GM18508 (cell line): ENCODE results near the gene GNAZ.

Experiments
- ATAC-seq: cut with Tn5 transposase; IDR thresholded peaks from one replicate; pipeline ENCODE4 v1.9.1; 2021; ENCODE audit warnings: moderate number of reproducible peaks; ENCODE audit not compliant: insufficient read depth, unreplicated experiment

GNAZ gene

DNA sequence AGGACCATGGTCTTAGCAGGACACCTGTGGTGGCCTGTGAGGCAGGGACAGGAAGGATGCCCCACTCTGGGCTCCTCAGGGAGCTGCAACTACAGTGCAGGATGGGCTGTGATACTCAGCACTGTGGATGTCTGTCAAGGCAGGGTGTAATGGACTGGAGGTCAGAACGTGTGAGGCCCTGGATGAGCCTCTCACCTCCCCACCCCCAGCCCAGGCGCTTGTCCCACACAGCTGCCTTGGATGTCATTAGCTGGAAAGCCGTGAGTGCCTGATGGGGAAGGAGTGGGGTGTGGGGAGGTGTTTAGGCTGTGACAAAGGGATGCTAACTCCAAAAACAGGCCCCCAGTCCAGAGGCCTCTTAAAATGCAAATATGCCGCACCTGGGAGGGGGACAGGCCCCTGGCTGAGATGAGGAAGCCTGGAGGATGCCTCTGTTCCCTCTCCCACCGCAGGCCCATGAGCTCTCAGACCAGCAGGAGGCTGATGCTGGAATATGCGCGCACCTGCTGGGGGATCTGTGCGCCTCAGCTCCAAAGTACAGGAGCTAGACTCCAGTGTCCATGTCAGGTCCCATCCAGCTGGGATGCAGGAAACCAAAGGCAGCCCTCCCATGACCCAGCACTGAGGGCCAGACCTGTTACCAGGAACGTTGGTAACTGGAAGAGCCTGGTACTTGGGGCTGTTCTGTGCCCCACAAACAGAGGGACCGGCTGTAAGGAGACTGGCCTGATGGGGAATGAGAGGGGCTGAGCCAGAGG is 46.4 kb downstream of the GNAZ start:
- ATAC-seq, result no peak

DNA sequence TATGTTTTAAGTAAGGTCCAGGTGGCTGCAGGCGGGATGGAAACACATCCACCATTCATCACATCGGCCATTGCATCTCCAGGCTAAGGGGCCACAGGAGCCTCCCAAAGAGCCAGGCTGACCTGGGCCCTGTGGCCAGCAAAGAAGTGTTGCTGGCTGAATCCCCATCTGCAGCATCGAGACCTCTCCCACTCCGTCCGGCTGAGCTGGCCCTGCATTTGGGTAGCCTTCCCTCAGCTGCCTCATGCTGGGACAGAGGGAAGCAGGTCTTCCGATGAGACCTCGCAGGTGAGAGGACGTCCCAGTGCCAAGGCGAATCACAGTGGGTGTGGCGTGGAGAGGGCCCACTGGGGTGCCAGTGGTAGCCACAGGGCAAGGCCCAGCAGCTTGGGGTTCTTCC is 47.0 kb downstream of the GNAZ start:
- ATAC-seq, result no peak

DNA sequence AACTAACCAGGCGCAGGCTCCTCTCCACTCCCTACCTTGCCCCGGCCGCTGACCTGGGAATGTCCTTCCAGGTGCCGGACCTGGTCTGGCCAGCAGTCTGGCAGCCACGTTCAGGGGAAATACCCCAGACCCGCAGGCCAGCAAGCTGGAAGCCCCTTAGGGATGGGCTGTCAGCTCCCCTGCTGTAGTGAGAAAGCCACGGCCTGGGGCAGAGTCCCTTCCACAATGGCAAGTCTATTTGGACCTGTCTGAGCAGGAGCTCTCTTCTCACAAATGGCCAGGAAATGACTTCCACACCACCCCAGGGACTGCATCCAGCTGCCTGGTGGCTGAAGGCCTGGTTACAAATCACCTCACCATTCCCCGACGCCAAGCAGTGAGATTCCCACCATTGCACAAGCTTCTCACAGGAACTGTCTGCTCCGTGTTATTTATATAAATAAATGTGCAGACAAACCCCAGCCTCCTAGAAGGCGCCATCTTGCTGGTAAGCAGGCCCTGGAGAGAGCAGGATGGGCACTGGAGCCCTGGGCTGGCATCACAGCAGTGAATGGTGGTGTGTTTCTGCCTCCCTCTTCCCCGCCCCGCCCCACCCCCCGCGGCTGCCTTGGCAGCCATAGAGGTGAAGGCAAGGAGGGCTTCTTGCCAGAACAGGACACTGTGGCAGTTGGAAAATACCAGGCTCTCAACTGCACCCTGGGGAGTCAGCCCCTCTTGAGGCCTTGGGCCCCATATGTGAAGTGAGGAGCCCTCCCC is 47.8 kb downstream of the GNAZ start:
- no peak for ATAC-seq

DNA sequence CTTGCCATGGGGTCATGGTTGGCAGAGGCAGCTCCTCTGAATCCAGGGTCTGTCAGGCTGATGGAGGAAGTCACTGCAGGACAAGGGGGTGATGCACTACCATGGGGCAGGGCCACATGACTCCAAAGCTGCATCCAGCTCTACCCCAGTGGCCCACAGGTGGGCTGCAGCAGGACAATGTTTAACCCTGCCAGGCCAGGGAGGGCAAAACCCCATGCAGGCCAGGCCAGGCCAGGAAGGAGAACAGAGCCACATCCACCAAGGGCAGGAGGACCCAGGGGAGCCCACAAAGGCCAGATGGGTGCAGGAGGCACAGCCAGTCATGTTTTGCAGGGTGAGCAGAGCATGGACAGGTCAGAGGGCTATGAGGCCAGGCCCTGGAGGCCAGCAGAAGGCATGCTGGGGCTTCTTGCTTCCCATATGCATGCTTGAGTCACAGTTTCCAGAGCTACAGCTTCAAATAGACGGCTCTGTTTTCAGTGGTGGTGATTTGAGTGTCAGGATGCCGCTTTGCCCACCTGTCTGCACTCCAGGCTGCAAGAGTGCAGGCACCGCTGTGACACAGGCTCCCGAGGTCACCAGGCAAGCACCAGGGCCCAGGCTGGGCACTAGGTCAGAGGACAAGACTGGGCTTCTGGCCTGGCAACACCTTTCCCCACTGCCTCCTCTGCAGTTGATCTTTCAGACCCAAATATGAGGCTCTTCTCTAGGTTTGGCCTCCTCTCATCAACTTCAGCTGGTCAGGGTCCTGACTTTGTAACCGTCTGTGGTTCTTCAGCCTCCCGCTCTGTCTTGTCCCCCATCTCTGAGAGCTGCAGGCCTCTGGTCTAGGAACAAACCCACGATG is 48.6 kb downstream of the GNAZ start:
- ATAC-seq, result no peak

DNA sequence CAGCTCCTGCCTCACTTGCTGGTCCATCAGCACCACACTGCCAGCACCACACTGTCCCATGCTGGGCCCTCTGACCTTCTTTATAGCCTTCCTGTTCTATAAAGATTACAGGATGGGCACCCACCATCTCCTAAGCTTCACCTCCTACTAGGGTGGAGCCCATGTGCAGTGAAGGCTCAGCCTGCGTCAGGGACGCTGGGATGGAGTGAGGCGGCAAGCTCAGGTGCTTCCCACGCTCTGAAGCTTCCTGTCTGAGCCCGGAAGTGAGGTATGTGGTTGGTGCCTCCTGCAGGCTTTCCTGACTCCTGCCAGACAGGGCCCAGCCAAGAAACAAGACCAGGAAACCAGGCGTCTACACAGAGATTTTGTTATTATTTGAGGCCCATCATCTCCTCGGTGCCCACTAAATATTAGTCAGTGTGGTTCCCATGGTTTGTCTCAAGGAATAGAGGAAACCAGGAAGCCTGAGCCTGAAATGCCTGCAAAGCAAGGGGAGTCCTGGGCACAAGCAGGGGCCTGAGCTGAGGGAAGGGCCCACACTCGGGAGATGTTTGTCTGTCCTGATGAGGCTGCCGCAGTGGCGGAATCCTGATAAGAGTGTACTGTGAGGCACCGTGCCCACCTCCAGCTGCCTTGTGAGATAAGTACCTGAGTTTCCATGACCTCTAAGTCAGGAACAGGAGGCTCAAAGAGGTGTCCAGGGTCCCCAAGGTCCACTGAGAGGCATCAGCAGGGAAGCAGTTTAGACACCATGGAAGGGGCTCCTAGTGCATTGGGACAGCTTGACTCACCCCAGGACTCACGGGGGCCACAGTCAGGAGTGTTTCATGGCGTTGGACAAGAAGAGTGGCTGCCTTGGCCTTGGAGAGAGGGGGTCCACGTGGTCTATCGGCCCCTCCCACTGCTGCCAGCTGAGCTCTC is 49.4 kb downstream of the GNAZ start:
- ATAC-seq, result no peak

DNA sequence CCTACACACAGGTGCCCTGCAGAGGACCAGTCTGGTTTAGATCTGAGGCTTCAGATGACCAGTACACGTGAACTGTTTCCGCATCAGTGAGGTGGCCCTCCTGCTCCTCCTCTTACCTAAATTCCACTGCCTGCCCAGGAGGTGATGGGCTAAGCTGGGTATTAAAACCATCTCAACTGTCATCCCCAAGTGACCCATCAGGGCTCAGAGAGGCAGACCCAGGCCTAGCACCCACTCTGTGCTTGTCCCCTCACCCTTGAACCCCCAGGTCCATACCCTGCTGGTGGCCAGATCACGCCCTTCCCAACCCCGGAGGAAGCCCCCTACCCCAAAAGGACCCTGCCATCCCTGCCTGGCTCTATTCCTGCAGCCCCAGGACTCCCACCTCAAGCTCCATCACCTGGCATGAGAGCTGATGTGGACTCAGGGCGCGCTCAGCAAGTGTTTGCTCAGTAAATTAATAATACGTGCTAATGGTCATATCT is 50.1 kb downstream of the GNAZ start:
- ATAC-seq, result no peak

DNA sequence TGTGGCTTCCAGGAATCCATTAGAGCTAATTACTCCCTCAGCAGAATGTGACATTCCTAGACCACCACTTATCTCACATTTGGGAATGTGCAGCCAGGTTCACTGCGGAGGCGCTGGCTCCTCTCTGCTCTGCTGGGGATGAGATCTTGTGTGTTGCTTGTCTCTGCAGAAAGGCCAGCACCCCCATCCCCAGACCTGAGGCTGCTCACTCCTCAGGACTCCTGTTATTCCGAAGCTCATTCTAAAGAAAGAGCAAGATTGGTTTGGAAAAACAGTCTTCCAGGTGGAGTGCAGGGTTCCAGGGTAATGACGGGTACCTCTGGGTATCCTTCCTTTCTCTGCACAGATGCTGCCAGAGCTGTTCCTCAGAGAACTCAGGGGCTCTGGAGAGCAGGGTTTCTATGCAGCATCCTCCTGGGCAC is 50.7 kb downstream of the GNAZ start:
- ATAC-seq, result no peak

DNA sequence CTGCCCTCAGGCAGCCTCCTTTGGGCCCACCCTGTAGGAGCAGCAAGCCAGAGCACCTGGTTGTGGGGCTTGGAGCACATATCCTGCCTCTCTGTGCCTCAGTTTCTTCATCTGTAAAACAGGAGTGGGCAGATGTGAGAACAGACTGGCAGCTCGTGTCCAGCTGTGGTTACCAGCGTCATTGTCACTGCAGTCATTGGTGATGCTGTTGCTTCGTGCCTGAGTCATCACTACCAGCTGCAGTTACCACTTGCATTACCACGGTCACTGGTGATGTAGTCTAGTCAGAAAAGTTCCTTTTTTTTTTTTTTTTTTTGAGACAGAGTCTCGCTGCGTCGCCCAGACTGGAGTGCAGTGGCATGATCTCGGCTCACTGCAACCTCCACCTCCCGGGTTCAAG is 51.1 kb downstream of the GNAZ start:
- ATAC-seq, result no peak

DNA sequence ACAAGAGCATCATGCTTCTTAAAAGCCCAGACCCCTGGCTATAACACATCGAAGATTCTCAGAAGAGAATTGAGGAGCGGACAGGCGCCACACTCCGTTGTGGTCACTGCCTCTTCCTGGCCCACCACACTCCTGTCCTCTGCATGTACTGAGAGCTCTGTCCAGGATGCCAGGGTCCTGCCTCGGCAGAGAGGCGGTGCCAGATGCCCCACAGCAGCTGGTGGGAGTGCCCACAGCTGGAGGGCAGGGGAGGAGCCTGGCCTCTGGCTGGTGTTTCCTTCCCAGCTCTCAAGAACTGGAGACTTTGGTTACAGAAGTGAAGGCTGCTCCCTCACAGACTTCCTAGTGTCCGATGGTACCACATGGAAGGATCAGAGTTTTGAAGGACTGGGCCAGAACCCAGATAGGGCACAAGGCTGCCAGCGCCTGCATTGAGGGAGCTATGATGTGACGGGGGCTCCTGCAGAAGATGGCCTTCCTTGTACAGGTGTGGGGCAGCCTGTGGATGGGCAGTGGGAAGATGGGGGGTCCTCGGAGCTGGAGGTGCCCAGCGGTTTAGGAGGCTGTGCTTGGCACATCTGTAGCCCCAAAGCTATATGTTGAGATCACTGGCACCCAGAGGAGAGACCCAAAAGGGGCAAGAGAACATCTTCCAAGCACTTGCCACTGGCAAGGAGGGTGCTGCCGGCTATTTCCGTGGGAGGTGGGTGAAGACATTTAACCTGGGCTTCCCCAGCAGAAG is 52.1 kb downstream of the GNAZ start:
- ATAC-seq, result no peak

DNA sequence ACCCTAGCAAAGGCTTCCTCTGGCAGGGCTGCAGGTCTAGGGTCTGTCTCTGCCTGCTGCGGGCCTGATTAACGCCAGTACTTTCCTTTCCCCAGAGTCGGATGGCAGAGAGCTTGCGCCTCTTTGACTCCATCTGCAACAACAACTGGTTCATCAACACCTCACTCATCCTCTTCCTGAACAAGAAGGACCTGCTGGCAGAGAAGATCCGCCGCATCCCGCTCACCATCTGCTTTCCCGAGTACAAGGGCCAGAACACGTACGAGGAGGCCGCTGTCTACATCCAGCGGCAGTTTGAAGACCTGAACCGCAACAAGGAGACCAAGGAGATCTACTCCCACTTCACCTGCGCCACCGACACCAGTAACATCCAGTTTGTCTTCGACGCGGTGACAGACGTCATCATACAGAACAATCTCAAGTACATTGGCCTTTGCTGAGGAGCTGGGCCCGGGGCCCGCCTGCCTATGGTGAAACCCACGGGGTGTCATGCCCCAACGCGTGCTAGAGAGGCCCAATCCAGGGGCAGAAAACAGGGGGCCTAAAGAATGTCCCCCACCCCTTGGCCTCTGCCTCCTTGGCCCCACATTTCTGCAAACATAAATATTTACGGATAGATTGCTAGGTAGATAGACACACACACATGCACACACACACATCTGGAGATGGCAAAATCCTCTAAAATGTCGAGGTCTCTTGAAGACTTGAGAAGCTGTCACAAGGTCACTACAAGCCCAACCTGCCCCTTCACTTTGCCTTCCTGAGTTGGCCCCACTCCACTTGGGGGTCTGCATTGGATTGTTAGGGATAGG is 52.9 kb downstream of the GNAZ start:
- no peak for ATAC-seq

DNA sequence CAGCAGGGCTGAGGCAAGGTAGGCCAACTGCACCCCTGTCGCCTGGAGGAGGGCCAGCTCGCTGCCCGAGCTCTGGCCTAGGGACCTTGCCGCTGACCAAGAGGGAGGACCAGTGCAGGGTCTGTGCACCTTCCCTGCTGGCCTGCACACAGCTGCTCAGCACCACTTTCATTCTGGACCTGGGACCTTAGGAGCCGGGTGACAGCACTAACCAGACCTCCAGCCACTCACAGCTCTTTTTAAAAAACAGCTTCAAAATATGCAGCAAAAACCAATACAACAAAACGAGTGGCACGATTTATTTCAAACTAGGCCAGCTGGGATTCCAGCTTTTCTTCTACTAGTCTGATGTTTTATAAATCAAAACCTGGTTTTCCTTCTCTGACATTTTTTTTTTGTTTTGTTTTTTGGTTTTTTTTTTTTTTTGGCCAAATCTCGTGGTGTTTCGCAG is 53.5 kb downstream of the GNAZ start:
- ATAC-seq, result no peak

DNA sequence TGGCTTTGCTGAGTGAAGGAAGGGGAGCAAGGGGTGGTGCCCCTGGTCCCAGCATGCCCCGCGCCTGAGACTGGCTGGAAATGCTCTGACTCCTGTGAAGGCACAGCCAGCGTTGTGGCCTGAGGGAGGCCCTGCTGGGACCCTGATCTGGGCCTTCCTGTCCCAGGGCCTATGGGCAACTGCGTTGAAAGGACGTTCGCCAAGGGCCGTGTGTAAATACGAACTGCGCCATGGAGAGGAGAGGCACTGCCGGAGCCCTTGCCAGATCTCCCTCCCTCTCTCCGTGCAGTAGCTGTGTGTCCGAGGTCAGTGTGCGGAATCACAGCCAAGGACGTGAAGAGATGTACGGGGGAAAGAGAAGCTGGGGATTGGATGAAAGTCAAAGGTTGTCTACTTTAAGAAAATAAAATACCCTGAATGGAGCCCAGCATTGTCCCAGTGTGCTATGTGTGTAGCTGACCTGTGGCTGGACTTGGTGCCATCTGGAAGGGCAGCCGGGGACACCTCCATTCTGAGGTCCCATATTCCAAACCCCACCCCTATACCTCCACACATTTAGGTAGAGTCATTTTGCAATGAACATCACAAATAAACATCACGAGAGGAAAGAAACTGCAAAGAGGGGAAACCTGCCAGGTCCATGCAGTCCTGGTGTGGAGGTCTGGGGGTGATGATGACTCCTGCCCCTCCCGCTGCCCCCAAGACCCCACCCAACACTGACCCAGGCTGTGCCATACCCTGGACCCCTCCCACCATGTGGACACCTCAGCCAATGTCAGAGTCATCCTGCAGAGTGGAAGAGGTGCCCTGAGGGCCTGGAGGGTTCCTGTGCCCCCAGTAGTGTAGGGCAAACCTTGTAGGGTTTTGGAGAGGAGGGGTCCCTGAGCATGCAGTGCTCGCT is 54.5 kb downstream of the GNAZ start:
- no peak for ATAC-seq

DNA sequence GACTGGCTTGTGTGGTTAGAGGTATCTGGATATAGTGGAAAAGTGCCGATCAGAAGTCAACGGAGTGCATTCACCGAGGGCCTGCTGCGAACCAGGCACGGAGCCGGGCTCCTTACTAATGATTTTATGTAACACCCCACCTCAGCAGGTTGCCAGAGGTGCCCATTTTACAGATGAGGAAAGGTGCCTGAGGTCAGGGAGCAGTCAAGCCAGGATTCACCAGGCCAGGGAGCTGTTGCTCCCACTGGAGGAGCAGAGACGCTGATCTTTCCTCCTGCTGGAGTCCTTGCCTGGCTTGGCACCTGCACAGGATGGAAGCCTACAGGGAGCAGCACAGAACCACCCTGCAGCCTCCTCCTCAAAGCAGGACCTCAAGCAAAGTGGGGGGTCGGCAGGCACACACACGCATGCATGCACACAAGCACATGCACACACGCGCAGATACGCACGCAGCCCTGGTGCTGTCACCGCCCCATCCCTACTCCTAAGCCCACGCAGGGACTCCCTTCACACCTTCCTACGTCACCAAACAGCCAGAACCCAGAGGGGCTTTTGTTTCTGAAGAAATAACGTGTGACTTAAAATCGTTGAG is 55.3 kb downstream of the GNAZ start:
- no peak for ATAC-seq

DNA sequence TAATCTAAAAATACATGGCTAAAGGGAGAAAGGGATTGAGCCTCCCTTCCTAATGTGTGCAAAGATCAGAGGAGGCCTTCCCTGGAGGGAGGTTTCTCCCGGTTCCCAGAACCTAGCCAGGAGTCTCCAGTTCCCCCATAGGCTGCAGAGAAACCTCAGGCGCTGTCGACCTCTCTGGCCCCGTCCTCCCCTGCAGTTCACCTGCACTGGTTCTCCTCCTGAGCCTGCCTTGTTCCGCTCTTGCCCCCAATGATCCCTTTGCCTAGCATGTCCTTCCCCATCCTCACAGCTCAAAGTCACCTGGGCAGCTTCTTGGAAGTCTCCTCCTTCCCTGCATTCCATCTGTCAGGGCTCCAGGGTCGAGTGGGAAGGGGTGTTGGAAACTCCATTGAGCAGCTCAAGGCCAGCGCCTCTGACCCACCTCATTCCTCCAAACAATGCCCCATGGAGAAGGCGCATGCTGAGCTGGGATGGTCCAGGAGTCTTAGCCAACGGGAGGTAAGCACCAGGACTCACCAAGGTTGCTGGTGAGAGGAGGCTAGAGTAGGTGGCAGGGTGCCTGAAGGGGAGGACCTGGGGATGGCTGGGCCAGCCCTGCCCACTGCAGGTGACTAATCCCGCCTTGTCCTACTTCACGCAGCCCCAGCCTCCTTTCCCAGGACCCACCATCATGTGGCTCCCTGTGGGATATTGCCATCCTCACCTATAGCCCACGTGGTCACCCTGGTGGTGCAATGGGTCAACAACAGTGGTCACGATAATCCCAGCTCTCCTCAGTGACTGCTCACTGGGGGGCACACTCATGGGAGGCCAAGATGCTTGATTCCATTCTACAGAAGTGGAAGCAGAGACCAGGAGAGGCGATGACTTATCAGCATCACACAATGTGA is 56.1 kb downstream of the GNAZ start:
- ATAC-seq, result no peak

DNA sequence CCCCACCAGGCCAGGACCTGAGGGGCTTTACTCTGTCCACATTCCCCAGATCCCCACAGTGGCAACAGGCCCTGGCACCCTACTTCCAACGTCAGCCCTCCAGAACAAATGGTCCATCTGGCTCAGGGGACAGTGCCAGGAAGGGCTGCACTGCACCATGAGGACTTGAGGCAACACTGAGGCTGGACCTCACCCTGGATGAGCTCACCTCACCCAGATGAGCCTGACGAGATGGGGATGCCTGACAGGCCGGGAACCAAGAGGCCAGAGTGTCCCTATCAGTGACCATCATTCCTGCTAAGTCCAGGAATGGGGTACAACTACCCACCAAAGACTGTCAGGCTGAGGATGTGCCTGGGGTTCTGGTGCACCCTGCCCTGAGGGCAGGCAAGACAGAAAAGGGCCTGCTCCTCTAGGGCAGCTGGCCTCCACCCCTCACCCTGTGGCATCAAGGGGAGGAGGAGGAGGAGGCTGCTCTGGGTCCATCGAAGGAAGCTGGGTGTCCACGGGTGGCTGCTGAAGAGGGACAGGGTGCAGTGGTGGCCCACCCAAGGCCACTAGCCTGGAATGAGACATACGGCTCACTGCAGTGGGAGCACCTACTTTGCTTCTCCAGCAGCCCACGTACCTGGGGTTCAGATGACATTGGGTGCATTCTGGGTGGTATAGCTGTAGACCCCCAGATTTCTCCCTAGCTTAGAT is 56.9 kb downstream of the GNAZ start:
- no peak for ATAC-seq
